Bronchial epithelial cell (primary cell): ENCODE measurements around the gene FGB. TPM values are rescaled to one million over a fixed set of nuclear protein-coding genes. Genes with fewer than 3 reads are reported as not detected.
A peak's percentile ranks its signal among the peaks of the same experiment; 100 is the strongest.

Source experiments
- DNase-seq: peaks from one replicate; pipeline ENCODE4 v3.0.0-alpha.2; 2010; ENCODE audit warnings: low read depth
- FAIRE-seq: peaks from 2 replicates; lab custom pipeline; 2011; peaks lifted over from hg19 to GRCh38; lab: Jason Lieb, UNC
- H3K27me3 ChIP-seq: 2 replicates; pipeline ENCODE4 v1.5.1; 2011; ENCODE audit warnings: low read length; ENCODE audit not compliant: control insufficient read depth, insufficient read depth
- H3K36me3 ChIP-seq: 2 replicates; pipeline ENCODE4 v1.5.1; 2011; ENCODE audit warnings: low read length; ENCODE audit not compliant: control insufficient read depth, insufficient read depth
- H3K4me3 ChIP-seq: 2 replicates; pipeline ENCODE4 v1.5.1; 2011; ENCODE audit warnings: mild to moderate bottlenecking, low read depth, low read length, control low read depth
- CTCF ChIP-seq: IDR thresholded peaks from 2 replicates; pipeline ENCODE4 v1.5.1; 2011; ENCODE audit warnings: mild to moderate bottlenecking, moderate library complexity, low read length, control low read depth, inconsistent platforms; ENCODE audit not compliant: insufficient read depth, severe bottlenecking
- total RNA-seq: library from RNA; depleted of rRNA; stranded (reverse); fragments of >200 nt; gene quantifications from 2 replicates; pipeline ENCODE4 v1.2.1, GENCODE V29; 2014

The FGB gene
- total RNA-seq, 1 donor from 2014 or later = not detected

- TF ChIP-seq CTCF = no peak
- Histone ChIP-seq H3K36me3 (peaks cover 11% of the 10 kb centered on the region), H3K4me3 (no peak overlapping the region), H3K27me3 (no peaks in the 10 kb centered on the region)
- no peak for DNase-seq
- FAIRE-seq = no peak
Measured at GRCh38 chr4:154542271-154542879, 20.4 kb upstream of the FGB start.

- no peak for TF ChIP-seq CTCF
- no peak for FAIRE-seq
- no peaks in the 10 kb centered on the region for H3K27me3 ChIP-seq
- DNase-seq = no peak
- H3K36me3 ChIP-seq = peaks cover 8% of the 10 kb centered on the region
- H3K4me3 ChIP-seq = no peak overlapping the region
Measured at GRCh38 chr4:154545689-154546088, 17.1 kb upstream of the FGB start.

- Histone ChIP-seq H3K27me3 (no peaks in the 10 kb centered on the region), H3K4me3 (peak within 1 kb of the TSS; percentile 72), H3K36me3 (peaks cover 3% of the 10 kb centered on the region)
- DNase-seq = peak; percentile 88
- no peak for TF ChIP-seq CTCF
- FAIRE-seq = peak; percentile 66
Measured at GRCh38 chr4:154549894-154550790, 12.7 kb upstream of the FGB start, which contains the start of gene PLRG1. Gene PLRG1, minus strand, starts transcription at chr4:154550400. Its CDS starts 92 bp downstream, at chr4:154550308.

GRCh38 chr4:154551872-154552686, 10.7 kb upstream of the FGB start:
- FAIRE-seq = no peak

More at GRCh38 chr4:154551872-154552686, 10.7 kb upstream of the FGB start:
- H3K36me3 ChIP-seq = peaks cover 1% of the 10 kb centered on the region
- TF ChIP-seq CTCF = peak; percentile 69
- DNase-seq = peak; percentile 74
- H3K4me3 ChIP-seq = no peak overlapping the region
- no peaks in the 10 kb centered on the region for H3K27me3 ChIP-seq
